NCI-H345 treated with DMSO at 0.1 percent for 48 hours (cell line): ENCODE measurements around the gene PRSS2.
A peak's percentile ranks its signal among the peaks of the same experiment; 100 is the strongest.

ENCODE experiments used
- DNase-seq: peaks from one replicate; lab custom pipeline; 2025; ENCODE audit not compliant: unreplicated experiment; lab: John Stamatoyannopoulos, UW

PRSS2 gene

GRCh38 chr7:142800088-142800487 lies 29.3 kb downstream of the PRSS2 start:
- DNase-seq = no peak

- no peak for DNase-seq
Measured at GRCh38 chr7:142800699-142801260, 30.0 kb downstream of the PRSS2 start.

- DNase-seq = no peak
Measured at GRCh38 chr7:142801601-142802295, 31.0 kb downstream of the PRSS2 start.

GRCh38 chr7:142802301-142802700 lies 31.5 kb downstream of the PRSS2 start:
- DNase-seq = no peak

GRCh38 chr7:142803901-142804300 lies 33.1 kb downstream of the PRSS2 start:
- DNase-seq = no peak

GRCh38 chr7:142804728-142805207 lies 34.0 kb downstream of the PRSS2 start:
- DNase-seq = no peak

GRCh38 chr7:142805350-142806021 lies 34.7 kb downstream of the PRSS2 start:
- no peak for DNase-seq

- DNase-seq = no peak
Measured at GRCh38 chr7:142806022-142806356, 35.2 kb downstream of the PRSS2 start.

GRCh38 chr7:142806957-142807356 lies 36.2 kb downstream of the PRSS2 start:
- no peak for DNase-seq

GRCh38 chr7:142807855-142808460 lies 37.2 kb downstream of the PRSS2 start:
- DNase-seq = no peak

- no peak for DNase-seq
Measured at GRCh38 chr7:142808461-142808801, 37.7 kb downstream of the PRSS2 start.

- no peak for DNase-seq
Measured at GRCh38 chr7:142808802-142809583, 38.2 kb downstream of the PRSS2 start.

GRCh38 chr7:142809671-142810070 lies 38.9 kb downstream of the PRSS2 start:
- DNase-seq = no peak

- peak; percentile 55 for DNase-seq
Measured at GRCh38 chr7:142811154-142811737, 40.5 kb downstream of the PRSS2 start.

GRCh38 chr7:142812437-142813215 lies 41.9 kb downstream of the PRSS2 start:
- no peak for DNase-seq

GRCh38 chr7:142813226-142813625 lies 42.5 kb downstream of the PRSS2 start:
- DNase-seq = no peak

- DNase-seq = no peak
Measured at GRCh38 chr7:142813699-142814098, 42.9 kb downstream of the PRSS2 start.

- no peak for DNase-seq
Measured at GRCh38 chr7:142814451-142814850, 43.7 kb downstream of the PRSS2 start.

GRCh38 chr7:142815134-142815533 lies 44.4 kb downstream of the PRSS2 start:
- DNase-seq = no peak

- DNase-seq = no peak
Measured at GRCh38 chr7:142817506-142817905, 46.7 kb downstream of the PRSS2 start.
